Stimulated activated naive CD8-positive, alpha-beta T cell treated with anti-CD3 and anti-CD28 coated beads, Interleukin-15, Interleukin-2, amounts not matched to agents 100 U/mL and 50 U/mL, for 24 hours (primary cell): ENCODE measurements around the gene CD1D.
"Not testable (repeated sequence)": the region's sequence is repeated elsewhere in the genome, so short reads cannot be mapped to it uniquely, and the experiment has no call there.

Experiments
- ATAC-seq: fragments of 150-1000 bp; cut with Tn5 transposase; one replicate; pipeline ENCODE4 v1.10.0; 2021
- DNase-seq: peaks from one replicate; pipeline ENCODE4 v3.0.0; 2021

The CD1D gene

DNA sequence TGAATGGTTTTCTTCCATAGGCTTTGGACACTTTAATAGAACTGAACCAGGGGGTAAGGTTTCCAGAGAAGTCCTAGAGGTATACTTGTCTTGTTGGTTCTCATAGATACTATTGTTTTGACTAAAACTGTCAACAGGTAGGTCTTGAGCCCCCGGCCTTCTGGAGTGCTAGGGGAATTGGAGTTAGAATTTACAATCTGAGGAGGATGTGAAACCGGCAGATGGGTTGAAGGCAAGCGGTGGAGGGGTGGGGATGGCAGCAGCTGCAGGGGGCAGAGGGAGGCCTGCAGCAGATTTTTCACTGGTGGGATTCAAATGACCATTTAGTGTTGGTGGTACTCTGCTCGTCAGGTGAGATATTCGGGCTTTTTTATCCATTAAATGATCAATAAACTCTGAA is 4.3 kb upstream of the CD1D start:
- no peak for ATAC-seq
- DNase-seq = no peak

DNA sequence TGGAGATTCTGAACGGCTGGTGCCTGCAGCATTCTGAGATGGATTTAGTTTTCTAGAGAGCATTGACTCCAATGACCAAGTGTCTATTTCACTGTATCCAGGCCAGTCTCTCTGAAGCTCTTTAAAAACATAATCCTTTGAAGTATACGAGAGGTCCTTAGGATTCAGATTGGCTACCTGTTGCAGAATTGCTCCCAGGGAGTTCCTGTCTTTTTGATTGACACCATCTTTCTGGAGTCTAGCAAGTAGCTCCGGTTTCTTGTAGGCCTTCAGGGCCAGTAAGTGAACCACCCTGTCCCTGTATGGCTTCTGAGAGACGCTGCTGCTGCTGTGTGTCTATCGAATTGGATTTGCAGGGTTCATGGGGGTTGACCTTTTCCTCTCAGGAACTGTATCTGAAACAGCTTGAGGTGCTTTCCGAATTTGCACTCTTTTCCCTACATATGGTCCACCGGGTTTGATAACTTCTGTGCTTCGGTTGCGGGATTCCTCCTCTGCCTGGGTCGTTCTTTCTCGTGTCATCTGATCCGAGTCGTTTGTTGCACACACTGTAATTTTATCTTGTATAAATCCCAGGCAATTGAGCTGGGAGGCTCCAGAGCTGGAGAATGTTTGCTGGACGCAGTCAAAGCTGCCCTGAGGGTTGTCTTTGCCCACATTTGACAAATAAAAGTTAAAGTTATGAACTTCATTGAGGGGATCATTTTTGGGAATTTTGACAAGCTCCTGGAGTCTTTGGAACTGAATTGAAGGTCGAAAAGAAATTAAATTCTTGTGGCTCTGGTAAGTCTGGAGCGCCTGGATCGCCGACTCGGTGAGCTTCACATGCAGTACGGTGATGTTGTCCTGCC is 3.6 kb upstream of the CD1D start:
- DNase-seq, ATAC-seq: not testable (repeated sequence)

DNA sequence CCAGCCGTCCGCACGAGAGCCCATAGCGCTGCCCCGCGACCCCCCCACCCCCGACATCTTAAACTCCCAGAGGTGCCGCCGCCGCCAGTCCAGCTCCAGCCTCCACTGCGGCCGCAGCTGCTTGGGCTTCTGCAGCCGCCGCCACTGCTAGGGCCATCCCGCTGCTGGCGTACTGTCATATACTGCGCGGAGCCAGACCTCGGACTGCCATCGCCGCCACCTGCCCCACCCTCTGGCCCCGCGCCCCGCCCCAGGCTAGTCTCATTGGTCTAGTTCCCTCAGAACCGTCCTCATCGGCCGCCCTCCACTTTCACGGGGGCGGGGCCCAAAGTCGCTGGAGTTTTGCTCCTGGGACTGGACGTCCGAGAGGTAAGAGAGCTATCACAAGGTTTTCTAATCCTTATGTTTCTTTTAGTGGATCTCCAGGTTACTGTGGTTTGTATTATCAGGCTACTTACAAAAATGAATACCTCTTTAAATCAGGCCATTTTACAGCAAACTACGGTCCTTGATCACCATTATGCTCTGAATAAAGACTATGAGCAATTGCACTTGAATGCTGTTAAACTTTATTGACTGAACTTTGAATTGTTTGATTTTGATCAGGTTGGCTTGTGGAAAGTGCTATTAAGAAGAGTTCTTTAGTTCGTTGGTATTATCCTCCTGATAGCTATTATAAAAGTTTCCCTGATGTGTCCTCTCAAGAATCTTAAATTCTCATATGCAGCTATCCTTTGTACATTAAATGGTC is 2.8 kb upstream of the CD1D start:
- peak; percentile 82 for ATAC-seq
- peak; percentile 58 for DNase-seq

GRCh38 chr1:158179301-158180041 is 1.2 kb upstream of the CD1D start:
- no peak for DNase-seq
- no peak for ATAC-seq

GRCh38 chr1:158181577-158181922 is 855 bp downstream of the CD1D start:
- DNase-seq = no peak
- ATAC-seq = no peak

GRCh38 chr1:158185770-158186169 is 5.1 kb downstream of the CD1D start:
- ATAC-seq = no peak
- no peak for DNase-seq

GRCh38 chr1:158186180-158186579 is 5.5 kb downstream of the CD1D start:
- DNase-seq (no peak), ATAC-seq (no peak)

DNA sequence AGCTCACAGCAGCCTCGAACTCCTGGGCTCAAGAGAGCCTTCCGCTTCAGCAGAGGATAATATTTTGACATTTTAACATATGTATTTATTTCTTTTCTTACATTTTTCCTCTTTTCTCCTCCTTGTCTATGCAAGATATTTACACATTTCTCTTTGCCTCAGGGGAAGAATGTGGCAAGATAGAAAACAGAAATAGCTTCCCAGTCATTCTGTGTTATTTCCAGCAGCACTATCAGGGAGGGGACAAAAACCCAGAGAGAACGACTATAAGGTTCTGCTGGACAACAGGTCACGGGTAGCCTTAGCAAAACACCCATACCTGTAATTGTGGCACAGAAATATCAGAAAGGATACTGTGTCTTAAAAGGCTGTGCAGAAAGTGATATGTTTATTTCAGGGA is 7.9 kb downstream of the CD1D start:
- no peak for DNase-seq
- ATAC-seq = no peak

DNA sequence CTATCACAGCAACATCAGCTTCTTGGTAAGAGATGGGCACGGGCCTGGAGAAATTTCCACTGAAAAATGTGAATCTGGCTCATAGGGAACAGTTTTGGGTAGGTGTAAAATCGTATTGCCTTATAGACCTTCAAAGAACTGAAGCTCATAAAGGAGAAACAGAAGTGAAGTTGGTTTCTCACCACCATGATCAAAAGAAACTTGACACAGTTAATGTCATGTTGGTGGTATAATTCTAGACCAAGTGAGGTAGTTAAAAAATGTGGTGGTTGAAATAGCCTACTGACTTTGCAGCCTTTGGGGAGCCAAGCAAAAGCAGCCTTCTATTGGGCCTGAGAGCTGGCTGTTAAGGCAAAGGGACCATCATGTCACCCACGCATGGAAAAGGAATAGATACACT is 8.9 kb downstream of the CD1D start:
- no peak for ATAC-seq
- no peak for DNase-seq

DNA sequence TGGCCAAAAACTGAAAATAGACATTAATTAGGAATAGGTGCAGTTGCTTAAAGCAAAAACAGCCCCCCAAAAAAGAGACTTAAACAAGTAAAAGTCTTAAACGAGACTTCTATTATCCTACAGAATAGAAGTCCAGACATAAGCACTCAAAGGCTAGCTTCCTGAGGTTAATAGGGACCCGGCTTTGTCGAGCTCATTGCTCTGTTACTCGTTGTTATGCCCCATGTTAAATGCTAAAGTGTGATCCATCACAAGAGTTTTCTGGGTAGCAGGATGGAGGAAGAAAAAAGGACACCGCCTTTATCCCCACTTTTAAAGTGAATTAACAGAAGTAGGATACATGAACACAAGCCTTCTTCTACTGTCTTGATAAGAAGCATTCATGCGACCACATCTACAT is 10.6 kb downstream of the CD1D start:
- ATAC-seq (no peak), DNase-seq (no peak)

GRCh38 chr1:158196461-158196860 is 15.8 kb downstream of the CD1D start:
- DNase-seq (no peak), ATAC-seq (no peak)

GRCh38 chr1:158199849-158200248 is 19.2 kb downstream of the CD1D start:
- no peak for ATAC-seq
- no peak for DNase-seq

GRCh38 chr1:158200527-158200926 is 19.8 kb downstream of the CD1D start:
- no peak for ATAC-seq
- no peak for DNase-seq

GRCh38 chr1:158203693-158204457 is 23.2 kb downstream of the CD1D start:
- DNase-seq (no peak), ATAC-seq (peak; percentile 75)

DNA sequence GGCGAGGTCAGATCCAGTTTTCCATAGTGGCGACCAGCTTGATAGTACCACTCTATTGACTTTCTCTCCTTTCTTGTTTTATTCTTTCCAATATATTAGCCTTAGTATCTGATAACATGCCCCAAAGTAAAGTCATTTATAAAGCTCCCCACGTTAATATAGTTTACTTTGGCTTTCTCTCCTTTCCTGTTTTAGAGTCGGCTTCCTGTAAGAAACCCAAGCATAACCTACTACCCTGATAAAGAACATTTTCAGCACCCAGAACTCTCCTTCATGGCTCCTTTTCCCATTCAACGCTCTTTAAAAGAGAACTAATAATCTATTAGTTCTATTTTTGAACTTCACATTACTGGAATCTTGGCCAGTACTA is 23.7 kb downstream of the CD1D start:
- DNase-seq = no peak
- no peak for ATAC-seq

GRCh38 chr1:158208586-158209116 is 28.0 kb downstream of the CD1D start:
- ATAC-seq = no peak
- no peak for DNase-seq

GRCh38 chr1:158212320-158212719 is 31.6 kb downstream of the CD1D start:
- no peak for ATAC-seq
- DNase-seq = no peak

- DNase-seq, ATAC-seq: not testable (repeated sequence)
Observed at GRCh38 chr1:158223445-158223844, 42.8 kb downstream of the CD1D start.

GRCh38 chr1:158227904-158228623 is 47.4 kb downstream of the CD1D start:
- DNase-seq (no peak), ATAC-seq (no peak)
